Measurements from ENCODE around the gene SCAMP4. TPM values are rescaled to one million over a fixed set of nuclear protein-coding genes. Genes with fewer than 3 reads are reported as not detected.

Gene SCAMP4
- total and polyA plus RNA-seq, 7 donors: 14.4 to 55.4 (median 26.0) TPM

- peak; percentile 84 for DNase-seq
- no peaks in the 10 kb centered on the region for H3K9me3 ChIP-seq
- WGBS, 2 donors: 5% methylated on average over 52 of the region's 52 CpGs
- peak; percentile 26 to 79 (median 50) for TF ChIP-seq CTCF (IDR thresholded peaks at IDR 0.05)
- no peak for TF ChIP-seq POLR2AphosphoS5 (IDR thresholded peaks at IDR 0.05)
- peak overlapping the region; percentile 63 to 80 (median 78) for H3K4me3 ChIP-seq
- peak overlapping the region; percentile 84 to 91 (median 86) for H3K27ac ChIP-seq
- intact Hi-C loops (cut with DNase I): loop anchor here (5.0 kb wide), 1 partner anchor 233 kb away; the partner anchor contains the start of genes IZUMO4 and MOB3A
- H3K4me1 ChIP-seq: peaks cover 0 to 39% (median 31%) of the 10 kb centered on the region in 4 donors
- H3K36me3 ChIP-seq: no peaks in the 10 kb centered on the region
- peaks cover 0 to 27% (median 0%) of the 10 kb centered on the region in 3 donors for H3K27me3 ChIP-seq
Measured at GRCh38 chr19:1864480-1865171, 40.6 kb upstream of the SCAMP4 start.

- no peaks in the 10 kb centered on the region for H3K36me3 ChIP-seq
- TF ChIP-seq POLR2AphosphoS5 (IDR thresholded peaks at IDR 0.05): no peak
- H3K4me3 ChIP-seq: peak overlapping the region in 2 of 4 donors; percentile 80
- intact Hi-C loops (cut with DNase I): no loop called here
- H3K27me3 ChIP-seq: peaks cover 0 to 19% (median 0%) of the 10 kb centered on the region in 3 donors
- H3K4me1 ChIP-seq: peaks cover 0 to 32% (median 24%) of the 10 kb centered on the region in 4 donors
- no peaks in the 10 kb centered on the region for H3K9me3 ChIP-seq
- 82 to 89% methylated on average over 17 of the region's 17 CpGs for WGBS, 2 donors
- peak; percentile 68 for DNase-seq
- H3K27ac ChIP-seq: peak overlapping the region; percentile 84 to 91 (median 86)
Measured at GRCh38 chr19:1865172-1866010, 39.8 kb upstream of the SCAMP4 start.

GRCh38 chr19:1866693-1867348, 38.4 kb upstream of the SCAMP4 start:
- TF ChIP-seq POLR2AphosphoS5 (IDR thresholded peaks at IDR 0.05): no peak
- DNase-seq: no peak
- H3K36me3 ChIP-seq: peaks cover 0 to 11% (median 0%) of the 10 kb centered on the region in 4 donors
- peaks cover 0 to 25% (median 15%) of the 10 kb centered on the region in 4 donors for H3K4me1 ChIP-seq
- no peak overlapping the region for H3K27ac ChIP-seq
- intact Hi-C loops (cut with DNase I): no loop called here
- H3K4me3 ChIP-seq: no peak overlapping the region
- H3K27me3 ChIP-seq: peaks cover 0 to 5% (median 0%) of the 10 kb centered on the region in 3 donors
- no peaks in the 10 kb centered on the region for H3K9me3 ChIP-seq
- 76 to 87% methylated on average over 8 of the region's 8 CpGs for WGBS, 2 donors

- intact Hi-C loops (cut with DNase I): no loop called here
- peaks cover 0 to 2% (median 0%) of the 10 kb centered on the region in 3 donors for H3K27me3 ChIP-seq
- 88 to 93% methylated on average over 9 of the region's 9 CpGs for WGBS, 2 donors
Measured at GRCh38 chr19:1867349-1867724, 37.9 kb upstream of the SCAMP4 start.

GRCh38 chr19:1868971-1869370, 36.2 kb upstream of the SCAMP4 start:
- Histone ChIP-seq H3K4me1 (peaks cover 0 to 38% (median 29%) of the 10 kb centered on the region in 4 donors), H3K27me3 (no peaks in the 10 kb centered on the region), H3K9me3 (no peaks in the 10 kb centered on the region), H3K36me3 (peaks cover 0 to 17% (median 0%) of the 10 kb centered on the region in 4 donors), H3K27ac (no peak overlapping the region), H3K4me3 (no peak overlapping the region)
- no peak for DNase-seq
- no peak for TF ChIP-seq POLR2A (IDR thresholded peaks at IDR 0.05)
- WGBS, 2 donors: 86 to 89% methylated on average over 7 of the region's 7 CpGs
- intact Hi-C loops (cut with DNase I): no loop called here

More at GRCh38 chr19:1867349-1867724, 37.9 kb upstream of the SCAMP4 start:
- H3K4me3 ChIP-seq: no peak overlapping the region
- DNase-seq: no peak
- TF ChIP-seq POLR2A (IDR thresholded peaks at IDR 0.05) (no peak), EP300 (IDR thresholded peaks at IDR 0.05) (no peak), CTCF (IDR thresholded peaks at IDR 0.05) (no peak), POLR2AphosphoS5 (IDR thresholded peaks at IDR 0.05) (no peak)
- no peaks in the 10 kb centered on the region for H3K9me3 ChIP-seq
- peaks cover 0 to 25% (median 16%) of the 10 kb centered on the region in 4 donors for H3K4me1 ChIP-seq
- H3K36me3 ChIP-seq: peaks cover 0 to 14% (median 0%) of the 10 kb centered on the region in 4 donors
- H3K27ac ChIP-seq: no peak overlapping the region

Measured in sigmoid colon (tissue), 7 donors.